Activated T-helper 17 cell treated with anti-CD3 and anti-CD28 coated beads, Interleukin-2, amount 50 U/mL, for 72 hours (primary cell): ENCODE data around the gene MAML2. TPM values are rescaled to one million over a fixed set of nuclear protein-coding genes. Genes with fewer than 3 reads are reported as not detected.
A peak's percentile ranks its signal among the peaks of the same experiment; 100 is the strongest.

ENCODE experiments used
- ATAC-seq: fragments of 150-1000 bp; cut with Tn5 transposase; replicated peaks from 2 replicates; pipeline ENCODE4 v1.10.0; 2021; ENCODE audit warnings: mild to moderate bottlenecking, moderate library complexity
- H3K27ac Mint-ChIP-seq: one replicate; pipeline ENCODE4 v1.8.0; 2022; ENCODE audit warnings: mixed read lengths
- H3K27me3 Mint-ChIP-seq: one replicate; pipeline ENCODE4 v1.8.0; 2022; ENCODE audit warnings: mixed read lengths
- H3K36me3 Mint-ChIP-seq: one replicate; pipeline ENCODE4 v1.8.0; 2022; ENCODE audit warnings: low read depth, mild to moderate bottlenecking, mixed read lengths
- H3K4me1 Mint-ChIP-seq: one replicate; pipeline ENCODE4 v1.8.0; 2022; ENCODE audit warnings: mixed read lengths
- H3K4me3 Mint-ChIP-seq: one replicate; pipeline ENCODE4 v1.8.0; 2022; ENCODE audit warnings: mild to moderate bottlenecking, mixed read lengths
- H3K9me3 Mint-ChIP-seq: one replicate; pipeline ENCODE4 v1.8.0; 2022; ENCODE audit warnings: mixed read lengths
- total RNA-seq, 2 donors: library from RNA; stranded (reverse); gene quantifications; one replicate each; pipeline ENCODE4 v1.2.3, GENCODE V29; 2022

MAML2 gene
- total RNA-seq, 2 donors from 2014 or later = 11.2 to 17.4 TPM

DNA sequence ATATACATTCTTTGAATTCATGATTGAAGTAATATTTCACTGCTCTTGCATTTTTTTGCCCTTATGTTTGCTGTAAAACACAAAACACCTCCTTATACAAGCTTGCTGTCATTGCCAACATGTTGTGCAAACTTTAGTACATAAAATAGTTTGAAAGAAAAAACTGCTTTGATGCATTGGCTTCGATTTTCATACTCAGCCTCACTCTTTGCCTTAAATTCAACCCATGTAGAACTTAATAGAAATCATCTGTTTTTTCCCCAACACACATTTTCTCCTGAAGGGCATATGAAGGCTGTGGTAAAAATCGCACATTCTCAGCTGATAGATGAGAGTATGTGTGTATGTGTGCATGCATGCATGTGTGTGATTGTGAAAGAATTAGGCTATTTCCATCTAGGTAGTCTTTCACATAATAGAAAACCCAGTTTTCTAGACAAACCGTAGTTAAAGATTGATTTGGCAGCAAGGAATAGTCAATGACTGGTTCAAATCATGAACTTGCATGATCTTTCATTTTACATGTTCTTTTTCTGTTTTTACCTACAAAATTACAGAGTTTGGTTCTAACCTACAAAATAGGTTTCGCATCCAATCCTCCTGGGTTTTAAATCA is 346.3 kb downstream of the MAML2 start:
- H3K27me3 Mint-ChIP-seq = no peaks in the 10 kb centered on the region
- ATAC-seq = no peak
- peaks cover 17% of the 10 kb centered on the region for H3K36me3 Mint-ChIP-seq
- H3K4me3 Mint-ChIP-seq = no peak overlapping the region
- peaks cover 14% of the 10 kb centered on the region for H3K4me1 Mint-ChIP-seq
- no peak overlapping the region for H3K27ac Mint-ChIP-seq
- no peaks in the 10 kb centered on the region for H3K9me3 Mint-ChIP-seq

DNA sequence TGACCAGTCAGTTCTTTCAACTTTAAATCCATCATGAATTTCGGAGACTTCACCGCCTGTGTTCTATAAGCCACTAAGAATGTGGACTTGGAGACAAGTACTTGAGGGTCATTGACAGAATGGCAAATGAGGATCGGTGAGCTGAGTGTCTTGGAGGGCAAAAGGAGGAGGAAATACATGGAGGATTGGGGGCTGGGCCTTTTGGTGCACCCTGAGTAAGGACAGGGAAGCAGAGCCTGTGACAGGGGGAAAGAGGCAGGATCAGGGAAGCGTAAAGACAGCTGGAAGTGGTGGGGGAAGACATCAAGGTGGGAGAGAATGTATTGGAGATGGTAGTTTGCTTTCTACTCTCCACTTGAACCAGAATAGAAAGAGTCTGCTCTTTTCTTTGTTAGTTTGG is 348.7 kb downstream of the MAML2 start:
- no peak for ATAC-seq
- peaks cover 19% of the 10 kb centered on the region for H3K4me1 Mint-ChIP-seq
- no peak overlapping the region for H3K4me3 Mint-ChIP-seq
- peaks cover 41% of the 10 kb centered on the region for H3K36me3 Mint-ChIP-seq
- H3K27ac Mint-ChIP-seq = peak overlapping the region; percentile 1
- no peaks in the 10 kb centered on the region for H3K9me3 Mint-ChIP-seq
- no peaks in the 10 kb centered on the region for H3K27me3 Mint-ChIP-seq

DNA sequence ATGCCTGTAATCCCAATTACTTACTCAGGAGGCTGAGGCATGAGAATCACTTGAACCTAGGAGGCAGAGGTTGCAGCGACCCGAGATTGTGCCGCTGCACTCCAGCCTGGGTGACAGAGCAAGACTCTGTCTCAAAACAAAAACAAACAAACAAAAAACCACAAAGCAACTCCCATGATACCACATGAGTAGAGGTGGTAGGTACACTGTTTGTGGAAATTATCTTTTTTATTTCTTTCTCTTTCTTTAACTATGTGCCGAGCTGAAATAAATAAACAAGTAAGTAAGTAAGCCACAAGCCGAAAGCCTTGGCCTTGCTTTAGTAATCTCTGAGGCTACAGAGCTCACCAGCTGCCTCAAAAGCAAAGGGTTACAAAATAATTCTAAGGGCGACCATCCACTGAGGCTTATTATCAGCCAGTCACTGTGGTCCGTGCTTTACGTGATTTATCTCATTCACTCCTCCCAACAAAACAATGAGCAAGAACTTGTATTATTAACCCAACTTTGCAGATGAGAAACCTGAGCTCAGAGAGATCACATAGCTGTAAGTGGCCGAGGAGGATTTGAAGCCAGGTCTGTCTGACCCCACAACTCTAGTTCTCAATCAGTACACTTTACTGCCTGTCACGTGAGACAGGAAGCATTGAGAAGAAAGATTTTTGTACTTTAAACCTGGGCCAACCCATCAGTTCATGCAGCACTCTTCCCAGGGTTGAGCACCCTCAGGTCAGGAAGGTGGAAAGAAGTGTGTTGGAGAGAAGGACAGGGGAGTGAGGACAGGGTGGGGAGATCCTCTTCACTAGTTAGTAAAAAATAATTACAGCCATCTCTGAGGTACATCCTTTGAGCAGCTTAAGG is 349.3 kb downstream of the MAML2 start:
- H3K36me3 Mint-ChIP-seq = peaks cover 47% of the 10 kb centered on the region
- H3K4me3 Mint-ChIP-seq = no peak overlapping the region
- no peaks in the 10 kb centered on the region for H3K9me3 Mint-ChIP-seq
- no peaks in the 10 kb centered on the region for H3K27me3 Mint-ChIP-seq
- no peak for ATAC-seq
- H3K4me1 Mint-ChIP-seq = peaks cover 19% of the 10 kb centered on the region
- peak overlapping the region; percentile 1 for H3K27ac Mint-ChIP-seq

DNA sequence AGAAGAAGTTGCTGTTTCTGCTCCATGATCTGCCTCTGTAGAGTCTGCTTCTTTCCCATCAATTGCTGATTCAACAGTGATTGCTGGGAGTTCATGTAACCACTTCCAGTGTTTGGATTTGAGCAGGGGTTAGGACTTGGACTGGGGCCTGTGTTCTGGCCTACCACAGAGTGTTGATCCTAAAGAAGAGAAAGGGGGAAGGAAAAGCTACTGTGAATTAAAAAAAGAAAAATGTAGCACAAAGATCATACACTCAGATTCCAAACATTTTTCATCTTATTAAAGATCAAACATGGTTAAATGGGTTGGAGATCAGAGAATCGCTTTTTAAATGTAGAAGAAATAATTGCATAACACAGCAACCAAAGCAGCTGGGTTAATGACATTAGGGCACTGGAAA is 351.4 kb downstream of the MAML2 start:
- H3K4me3 Mint-ChIP-seq = no peak overlapping the region
- no peak for ATAC-seq
- H3K27ac Mint-ChIP-seq = no peak overlapping the region
- H3K27me3 Mint-ChIP-seq = no peaks in the 10 kb centered on the region
- no peaks in the 10 kb centered on the region for H3K9me3 Mint-ChIP-seq
- peaks cover 57% of the 10 kb centered on the region for H3K36me3 Mint-ChIP-seq
- H3K4me1 Mint-ChIP-seq = peaks cover 13% of the 10 kb centered on the region

DNA sequence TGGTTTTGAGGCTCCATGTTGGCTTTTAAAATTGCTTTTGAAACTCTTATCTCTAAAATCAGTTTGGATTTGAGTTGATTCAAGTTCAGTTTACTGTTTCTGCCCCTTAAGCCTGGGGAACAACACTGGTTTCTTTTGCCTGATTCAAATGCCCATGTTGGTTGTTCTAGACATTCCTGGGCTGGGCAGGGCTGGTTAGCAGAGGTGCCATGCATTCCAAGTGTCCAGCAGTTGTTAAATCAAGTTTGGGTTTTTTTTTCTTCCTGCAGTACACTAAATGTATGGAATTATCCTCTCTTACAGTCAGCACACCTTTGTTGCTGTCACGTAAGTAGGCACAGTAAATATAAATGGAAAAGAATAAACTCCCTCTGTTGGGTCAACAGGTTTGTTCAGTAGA is 351.9 kb downstream of the MAML2 start:
- no peaks in the 10 kb centered on the region for H3K9me3 Mint-ChIP-seq
- H3K27me3 Mint-ChIP-seq = no peaks in the 10 kb centered on the region
- H3K27ac Mint-ChIP-seq = no peak overlapping the region
- H3K4me3 Mint-ChIP-seq = no peak overlapping the region
- no peak for ATAC-seq
- H3K4me1 Mint-ChIP-seq = peaks cover 13% of the 10 kb centered on the region
- H3K36me3 Mint-ChIP-seq = peaks cover 61% of the 10 kb centered on the region

DNA sequence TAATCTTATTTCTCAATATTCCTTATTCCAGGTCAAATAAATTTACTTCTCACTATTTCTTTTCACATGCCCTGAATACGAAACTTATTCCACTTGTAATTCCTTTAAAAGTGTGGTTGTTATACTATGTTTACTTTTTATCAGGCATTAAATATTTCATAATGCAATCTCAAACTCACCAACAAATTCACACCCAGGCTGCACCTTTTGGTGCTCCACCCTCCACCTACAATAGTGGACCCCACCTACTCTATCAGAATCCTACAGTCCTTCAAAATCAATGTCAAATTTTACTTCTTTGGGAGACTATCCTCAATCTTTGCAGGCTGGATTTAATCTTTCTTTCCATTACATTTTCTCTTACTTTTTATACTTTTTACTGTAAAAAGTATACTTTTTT is 353.2 kb downstream of the MAML2 start:
- no peak overlapping the region for H3K27ac Mint-ChIP-seq
- peaks cover 70% of the 10 kb centered on the region for H3K36me3 Mint-ChIP-seq
- no peak for ATAC-seq
- no peaks in the 10 kb centered on the region for H3K27me3 Mint-ChIP-seq
- H3K4me1 Mint-ChIP-seq = peaks cover 13% of the 10 kb centered on the region
- H3K9me3 Mint-ChIP-seq = no peaks in the 10 kb centered on the region
- no peak overlapping the region for H3K4me3 Mint-ChIP-seq

DNA sequence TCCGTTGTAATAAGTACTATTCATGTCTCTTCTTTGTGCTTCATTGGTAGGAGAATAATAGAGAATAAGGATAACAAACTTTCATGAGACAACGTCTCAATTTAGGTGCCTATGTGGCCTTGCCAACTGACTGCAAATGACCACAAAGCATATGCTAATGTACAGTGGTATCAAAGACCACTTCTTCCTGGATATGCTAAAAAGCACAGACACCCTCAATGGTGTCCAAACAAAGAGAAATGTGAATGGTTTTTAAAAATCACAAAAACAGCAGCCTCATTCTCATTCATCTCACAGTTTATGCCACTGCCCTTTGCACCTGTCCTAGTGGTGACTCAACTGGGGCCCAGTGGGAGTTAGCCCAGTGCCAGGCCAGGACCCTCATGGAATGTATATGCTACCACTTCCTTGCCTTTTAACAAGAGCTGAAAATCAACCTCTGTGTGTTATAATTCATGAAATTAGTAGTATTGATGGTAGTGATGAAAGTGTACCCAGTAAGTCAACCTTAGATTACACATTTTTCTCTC is 353.9 kb downstream of the MAML2 start:
- peaks cover 10% of the 10 kb centered on the region for H3K4me1 Mint-ChIP-seq
- ATAC-seq = no peak
- peaks cover 72% of the 10 kb centered on the region for H3K36me3 Mint-ChIP-seq
- no peaks in the 10 kb centered on the region for H3K27me3 Mint-ChIP-seq
- no peak overlapping the region for H3K27ac Mint-ChIP-seq
- H3K4me3 Mint-ChIP-seq = no peak overlapping the region
- H3K9me3 Mint-ChIP-seq = no peaks in the 10 kb centered on the region

DNA sequence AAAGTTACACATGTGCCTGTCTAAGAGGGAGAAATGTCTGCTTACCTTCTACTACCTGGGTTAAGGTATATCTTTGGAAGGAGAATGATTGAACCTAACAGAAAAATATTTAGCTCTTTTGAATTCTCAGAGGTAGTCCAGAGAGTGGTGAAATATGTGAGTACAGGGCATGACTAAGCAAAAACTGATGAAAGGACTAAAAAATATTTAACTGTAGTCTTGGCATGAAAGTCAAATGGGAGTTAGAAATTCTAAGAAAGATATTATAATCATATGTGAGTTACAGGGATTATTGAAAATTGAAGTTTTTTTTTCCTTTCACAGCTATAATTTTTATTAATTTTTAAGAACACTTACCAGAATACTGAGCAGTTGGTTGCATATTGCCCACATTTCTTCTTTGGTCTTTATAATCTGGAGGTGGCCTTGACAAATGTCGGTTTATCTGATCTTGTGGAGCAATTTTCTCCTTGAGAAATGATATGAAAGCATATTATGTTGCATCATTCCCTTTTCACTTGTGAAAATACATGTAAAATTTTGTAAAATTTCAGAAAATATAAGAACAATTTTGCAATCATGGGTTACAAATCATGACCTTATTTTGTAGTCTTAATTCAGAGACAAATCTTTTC is 357.7 kb downstream of the MAML2 start:
- H3K4me3 Mint-ChIP-seq = no peak overlapping the region
- no peak for ATAC-seq
- peaks cover 76% of the 10 kb centered on the region for H3K36me3 Mint-ChIP-seq
- peaks cover 4% of the 10 kb centered on the region for H3K4me1 Mint-ChIP-seq
- no peaks in the 10 kb centered on the region for H3K27me3 Mint-ChIP-seq
- peak overlapping the region; percentile 0 for H3K27ac Mint-ChIP-seq
- no peaks in the 10 kb centered on the region for H3K9me3 Mint-ChIP-seq

DNA sequence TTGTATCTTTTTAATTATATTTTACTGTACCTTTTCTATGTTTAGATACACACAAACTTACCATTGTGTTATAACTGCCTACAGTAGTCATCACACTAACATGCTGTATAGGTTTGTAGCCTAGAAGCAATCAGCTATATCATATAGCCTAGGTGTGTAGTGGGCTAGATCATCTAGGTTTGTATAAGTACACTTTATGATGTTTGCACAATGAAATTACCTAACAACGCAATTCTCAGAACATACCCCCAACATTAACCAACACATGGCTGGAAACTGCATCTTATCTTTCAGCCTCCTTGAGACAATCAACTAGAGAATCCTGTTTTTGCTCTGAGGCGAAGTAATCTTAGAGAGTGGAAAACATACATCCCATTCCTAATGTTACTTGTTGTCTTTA is 358.9 kb downstream of the MAML2 start:
- Mint-ChIP-seq H3K27ac (no peak overlapping the region), H3K9me3 (no peaks in the 10 kb centered on the region), H3K4me1 (no peaks in the 10 kb centered on the region), H3K27me3 (no peaks in the 10 kb centered on the region), H3K36me3 (peaks cover 76% of the 10 kb centered on the region), H3K4me3 (no peak overlapping the region)
- ATAC-seq = no peak

DNA sequence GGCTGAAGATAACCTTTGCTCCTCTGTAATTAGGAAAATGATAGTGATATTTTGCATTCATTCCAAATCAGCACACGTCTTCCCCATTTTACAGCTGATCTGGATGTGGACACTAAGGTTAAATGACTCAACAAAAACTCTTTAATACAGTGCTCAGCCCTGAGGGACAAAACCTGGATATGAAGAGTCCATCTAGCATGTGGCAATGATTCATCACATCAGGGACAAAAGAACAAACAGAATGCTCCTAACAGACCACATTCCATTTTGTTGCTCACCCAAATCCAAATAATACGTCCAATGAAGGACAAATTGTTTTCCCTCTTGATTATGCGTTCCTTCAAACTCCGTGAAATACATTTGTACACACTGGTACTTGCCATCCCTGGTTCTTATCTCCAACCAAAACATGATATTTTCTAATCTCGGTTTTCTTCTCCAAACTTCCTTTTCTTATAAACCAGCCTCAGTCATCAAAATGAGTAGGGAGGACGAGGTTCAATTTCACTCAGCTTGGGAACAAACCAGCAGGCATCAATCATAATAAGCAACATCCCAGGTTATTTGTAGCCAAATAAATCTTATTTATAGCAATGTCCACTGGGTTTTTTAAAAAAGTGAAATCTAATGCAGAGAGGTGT is 365.3 kb downstream of the MAML2 start:
- Mint-ChIP-seq H3K4me3 (no peak overlapping the region), H3K27ac (no peak overlapping the region), H3K36me3 (peaks cover 47% of the 10 kb centered on the region), H3K9me3 (no peaks in the 10 kb centered on the region), H3K4me1 (no peaks in the 10 kb centered on the region), H3K27me3 (no peaks in the 10 kb centered on the region)
- ATAC-seq = no peak

DNA sequence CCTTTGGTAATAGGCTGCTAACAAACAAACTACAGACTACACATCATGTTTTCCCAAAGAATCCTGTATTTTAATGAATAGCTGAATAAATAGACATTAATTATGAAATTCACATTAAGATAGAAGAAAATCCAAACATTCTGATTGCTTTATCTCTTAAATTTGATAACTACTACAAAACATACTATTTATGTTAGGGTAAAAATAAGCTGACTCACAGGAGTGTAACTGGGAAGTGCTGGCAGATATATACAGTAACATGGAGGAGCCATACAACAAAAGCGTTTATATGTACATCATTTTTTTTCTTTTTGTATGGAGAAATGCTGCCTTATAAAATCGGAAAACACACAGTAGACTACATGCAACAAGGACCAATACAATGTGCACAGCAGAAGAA is 366.4 kb downstream of the MAML2 start:
- no peak overlapping the region for H3K27ac Mint-ChIP-seq

DNA sequence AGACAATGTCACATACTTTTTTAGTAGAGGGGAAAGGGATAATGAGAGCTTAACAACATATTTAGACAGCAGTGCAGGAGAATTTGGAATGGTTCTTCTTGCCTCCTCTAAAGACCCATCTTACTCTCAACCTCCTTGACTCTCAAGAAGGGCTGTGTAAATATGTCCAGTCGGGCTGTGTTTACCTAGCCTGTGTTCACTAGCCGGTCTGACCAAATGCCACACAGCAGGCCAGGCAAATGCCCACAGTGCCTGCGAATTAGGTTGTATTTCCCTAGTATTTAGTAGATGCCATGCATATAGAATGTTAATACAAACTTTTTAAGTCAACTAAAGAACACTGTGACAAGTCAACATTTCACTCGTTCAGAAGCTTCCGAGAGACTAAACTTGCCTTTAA is 367.7 kb downstream of the MAML2 start:
- ATAC-seq = no peak
- Mint-ChIP-seq H3K4me3 (no peak overlapping the region), H3K36me3 (peaks cover 30% of the 10 kb centered on the region)

More for the DNA sequence above, 366.4 kb downstream of the MAML2 start:
- Mint-ChIP-seq H3K4me1 (no peaks in the 10 kb centered on the region), H3K9me3 (no peaks in the 10 kb centered on the region), H3K4me3 (no peak overlapping the region), H3K36me3 (peaks cover 42% of the 10 kb centered on the region), H3K27me3 (no peaks in the 10 kb centered on the region)
- no peak for ATAC-seq

DNA sequence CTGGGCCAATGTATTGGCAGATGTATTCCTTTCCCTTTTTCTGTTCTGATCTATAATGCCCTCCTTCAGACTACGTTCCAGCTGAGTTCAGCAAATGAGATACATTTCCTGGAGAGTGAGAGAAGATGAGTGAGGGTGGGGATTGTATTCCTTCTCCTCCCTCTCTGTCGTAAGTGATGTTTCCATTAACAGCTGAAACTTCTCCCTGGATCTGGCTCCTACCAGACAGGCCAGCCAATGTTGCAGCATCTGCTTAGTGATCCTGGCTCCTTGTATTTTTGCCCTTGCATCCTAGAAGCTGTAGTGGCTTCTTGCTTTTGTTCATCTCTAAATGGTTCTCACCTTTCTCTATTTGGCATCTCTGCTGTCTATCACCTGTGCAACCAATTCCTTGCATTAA is 370.9 kb downstream of the MAML2 start:
- H3K27ac Mint-ChIP-seq = no peak overlapping the region
- H3K9me3 Mint-ChIP-seq = no peaks in the 10 kb centered on the region
- no peak for ATAC-seq

More for the DNA sequence above, 367.7 kb downstream of the MAML2 start:
- no peaks in the 10 kb centered on the region for H3K9me3 Mint-ChIP-seq
- H3K27me3 Mint-ChIP-seq = no peaks in the 10 kb centered on the region
- no peak overlapping the region for H3K27ac Mint-ChIP-seq
- no peaks in the 10 kb centered on the region for H3K4me1 Mint-ChIP-seq

DNA sequence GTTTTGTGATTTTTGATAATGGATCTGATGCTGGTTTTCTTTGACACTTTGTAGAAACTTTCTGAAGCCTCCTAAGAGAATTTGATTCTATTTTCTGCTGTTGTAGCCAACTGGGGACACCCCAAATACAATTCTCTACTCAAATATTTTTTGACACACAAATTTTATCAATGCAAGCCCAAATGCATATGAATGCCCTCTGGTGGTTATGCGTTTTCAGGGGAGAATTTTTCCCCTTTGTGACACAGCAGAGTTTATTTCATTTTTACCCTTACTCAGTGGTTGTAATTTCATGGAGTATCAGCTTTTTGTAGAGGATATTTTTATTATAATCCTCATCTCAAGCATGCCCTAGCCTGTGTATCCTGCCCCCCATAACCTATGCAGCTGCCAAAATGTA is 374.4 kb downstream of the MAML2 start:
- Mint-ChIP-seq H3K27me3 (no peaks in the 10 kb centered on the region), H3K27ac (no peak overlapping the region), H3K9me3 (no peaks in the 10 kb centered on the region), H3K4me3 (no peak overlapping the region), H3K4me1 (no peaks in the 10 kb centered on the region), H3K36me3 (no peaks in the 10 kb centered on the region)
- no peak for ATAC-seq

More for the DNA sequence above, 370.9 kb downstream of the MAML2 start:
- Mint-ChIP-seq H3K4me1 (no peaks in the 10 kb centered on the region), H3K27me3 (no peaks in the 10 kb centered on the region), H3K4me3 (no peak overlapping the region), H3K36me3 (no peaks in the 10 kb centered on the region)
